ENCODE results near the gene PLXNB2. TPM values are rescaled to one million over a fixed set of nuclear protein-coding genes. Genes with fewer than 3 reads are reported as not detected.

PLXNB2 gene
- total RNA-seq, 1 experiment from 2014 or later: 236 TPM

GRCh38 chr22:50284479-50284878, 23.0 kb downstream of the PLXNB2 start:
- Histone ChIP-seq H3K4me2 (ENCODE audit: low read length) (no peak overlapping the region), H3K27ac (ENCODE audit: low read depth, low read length) (peak overlapping the region; percentile 26; the same call in 1 of the 2 replicates), H3K9ac (ENCODE audit: low read length) (no peak overlapping the region), H3K4me3 (replicated peaks in 1 of 2; ENCODE audit: low read depth in 1 of 2, low read length in 2 of 2) (no peak overlapping the region), H4K20me1 (ENCODE audit: insufficient read depth) (no peaks in the 10 kb centered on the region), H3K27me3 (ENCODE audit: insufficient read depth, low read length) (no peaks in the 10 kb centered on the region), H3K9me2 (ENCODE audit: insufficient read depth) (no peaks in the 10 kb centered on the region), H3K36me3 (ENCODE audit: control insufficient read depth in 1 of 2, insufficient read depth in 2 of 2, low read length in 2 of 2) (peaks cover 29 to 61% of the 10 kb centered on the region in 2 experiments), H3K4me1 (ENCODE audit: control insufficient read depth in 1 of 2, insufficient read depth in 2 of 2, low read length in 2 of 2) (peaks cover 20 to 28% of the 10 kb centered on the region in 2 experiments), H2AFZ (ENCODE audit: low read depth, low read length, poor library complexity, severe bottlenecking) (no peak overlapping the region), H3K79me2 (ENCODE audit: insufficient read depth, low read length) (peaks cover 41% of the 10 kb centered on the region), H3K9me3 (ENCODE audit: control insufficient read depth in 1 of 2, insufficient read depth in 1 of 2, low read depth in 1 of 2, low read length in 2 of 2) (no peaks in the 10 kb centered on the region)
- BruUV-seq (replicated peaks): no TSS peak
- RAD21 ChIA-PET (ENCODE audit: low non-redundant PET in 1 of 2, low total read pairs in 2 of 2, uncharacterized antibody in 2 of 2, unreplicated experiment in 2 of 2): no interaction called here
- intact Hi-C loops (cut with micrococcal nuclease): no loop called here
- TF ChIP-seq ATF3 (IDR thresholded peaks at IDR 0.05): no peak
- TF ChIP-seq FOSL1 (IDR thresholded peaks at IDR 0.05; ENCODE audit: low read depth): no peak
- no peak for TF ChIP-seq SIN3A (IDR thresholded peaks at IDR 0.05; ENCODE audit: low read depth)
- TF ChIP-seq ELF1 (IDR thresholded peaks at IDR 0.05; ENCODE audit: borderline replicate concordance, low read depth): no peak
- TF ChIP-seq CTCF (IDR thresholded peaks at IDR 0.05 in 2 of 3, conservative IDR thresholded peaks at IDR 0.05 in 1 of 3; ENCODE audit: borderline replicate concordance in 1 of 3, insufficient read depth in 1 of 3, low read depth in 2 of 3, low read length in 2 of 3): no peak
- TF ChIP-seq POLR2A (IDR thresholded peaks at IDR 0.05; ENCODE audit: borderline replicate concordance, extremely low read depth, insufficient read depth, insufficient read length): no peak
- no peak for TF ChIP-seq ZNF274 (IDR thresholded peaks at IDR 0.05; ENCODE audit: low read depth, low read length)
- no peak for TF ChIP-seq EGR1 (IDR thresholded peaks at IDR 0.05; ENCODE audit: low read depth)
- TF ChIP-seq SRF (IDR thresholded peaks at IDR 0.05; ENCODE audit: low read depth): no peak
- DNase-seq (ENCODE audit: low read depth, low spot score): no peak
- CTCF ChIA-PET: no interaction called here
- POLR2A ChIA-PET: no interaction called here
- no peak for ATAC-seq

GRCh38 chr22:50283821-50284220, 23.6 kb downstream of the PLXNB2 start:
- ChIA-PET POLR2A (no interaction called here), CTCF (no interaction called here), RAD21 (ENCODE audit: low non-redundant PET in 1 of 2, low total read pairs in 2 of 2, uncharacterized antibody in 2 of 2, unreplicated experiment in 2 of 2) (no interaction called here)
- H3K4me1 ChIP-seq (ENCODE audit: control insufficient read depth in 1 of 2, insufficient read depth in 2 of 2, low read length in 2 of 2): peaks cover 20 to 28% of the 10 kb centered on the region in 2 experiments
- H3K4me3 ChIP-seq (replicated peaks in 1 of 2; ENCODE audit: low read depth in 1 of 2, low read length in 2 of 2): no peak overlapping the region
- H3K79me2 ChIP-seq (ENCODE audit: insufficient read depth, low read length): peaks cover 35% of the 10 kb centered on the region
- H3K9ac ChIP-seq (ENCODE audit: low read length): no peak overlapping the region
- H3K36me3 ChIP-seq (ENCODE audit: control insufficient read depth in 1 of 2, insufficient read depth in 2 of 2, low read length in 2 of 2): peaks cover 27 to 62% of the 10 kb centered on the region in 2 experiments
- no peaks in the 10 kb centered on the region for H4K20me1 ChIP-seq (ENCODE audit: insufficient read depth)
- intact Hi-C loops (cut with micrococcal nuclease): no loop called here
- H3K27ac ChIP-seq (ENCODE audit: low read depth, low read length): peak overlapping the region; percentile 45; the same call in 1 of the 2 replicates
- DNase-seq (ENCODE audit: low read depth, low spot score): no peak
- no TSS peak for BruUV-seq (replicated peaks)
- no peaks in the 10 kb centered on the region for H3K27me3 ChIP-seq (ENCODE audit: insufficient read depth, low read length)
- no peak for ATAC-seq
- peak overlapping the region; percentile 87; the same call in 1 of the 2 replicates for H3K4me2 ChIP-seq (ENCODE audit: low read length)
- no peak overlapping the region for H2AFZ ChIP-seq (ENCODE audit: low read depth, low read length, poor library complexity, severe bottlenecking)
- no peaks in the 10 kb centered on the region for H3K9me3 ChIP-seq (ENCODE audit: control insufficient read depth in 1 of 2, insufficient read depth in 1 of 2, low read depth in 1 of 2, low read length in 2 of 2)
- H3K9me2 ChIP-seq (ENCODE audit: insufficient read depth): no peaks in the 10 kb centered on the region
- TF ChIP-seq SP1 (IDR thresholded peaks at IDR 0.05; ENCODE audit: low read depth) (no peak), EZH2 (IDR thresholded peaks at IDR 0.05) (no peak), MAX (IDR thresholded peaks at IDR 0.05) (no peak), POLR2AphosphoS5 (IDR thresholded peaks at IDR 0.05; ENCODE audit: low read depth, low read length) (no peak), RAD21 (IDR thresholded peaks at IDR 0.05; ENCODE audit: low read depth) (no peak), JUND (IDR thresholded peaks at IDR 0.05) (no peak), EGR1 (IDR thresholded peaks at IDR 0.05; ENCODE audit: low read depth) (no peak), YY1 (IDR thresholded peaks at IDR 0.05; ENCODE audit: extremely low read depth, insufficient replicate concordance, low read depth, low read length) (no peak), ZBTB33 (IDR thresholded peaks at IDR 0.05; ENCODE audit: extremely low read depth, insufficient replicate concordance, low read length) (no peak), FOSL1 (IDR thresholded peaks at IDR 0.05; ENCODE audit: low read depth) (no peak), CBX3 (IDR thresholded peaks at IDR 0.05; ENCODE audit: low read depth) (no peak), ZFX (IDR thresholded peaks at IDR 0.05) (no peak)
